ENCODE results near the gene FRAT2.

DNA sequence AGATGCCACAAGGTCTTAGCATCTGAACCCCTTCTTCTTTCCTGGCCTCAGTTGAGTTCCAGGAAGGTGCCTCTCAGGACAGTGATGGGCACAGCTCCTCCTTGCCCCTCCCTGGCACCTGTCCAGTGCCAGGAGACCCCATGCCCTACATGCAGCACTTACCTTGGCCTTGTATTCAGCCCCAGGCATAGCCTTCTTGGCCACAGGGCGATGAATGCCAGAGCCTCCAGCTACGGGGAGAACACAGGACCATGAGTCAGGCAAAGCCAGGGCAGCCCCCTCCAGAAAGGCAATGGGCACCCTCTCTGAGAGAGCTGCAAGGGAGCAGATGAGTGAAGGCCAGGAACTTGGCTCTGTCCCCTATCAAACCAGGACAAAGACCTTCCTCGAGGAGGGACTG, 24.3 kb upstream of the FRAT2 start:
- TF ChIP-seq EZH2 (IDR thresholded peaks at IDR 0.05; ENCODE audit: borderline replicate concordance, low read length) = no peak
- TF ChIP-seq, protein P1, sequence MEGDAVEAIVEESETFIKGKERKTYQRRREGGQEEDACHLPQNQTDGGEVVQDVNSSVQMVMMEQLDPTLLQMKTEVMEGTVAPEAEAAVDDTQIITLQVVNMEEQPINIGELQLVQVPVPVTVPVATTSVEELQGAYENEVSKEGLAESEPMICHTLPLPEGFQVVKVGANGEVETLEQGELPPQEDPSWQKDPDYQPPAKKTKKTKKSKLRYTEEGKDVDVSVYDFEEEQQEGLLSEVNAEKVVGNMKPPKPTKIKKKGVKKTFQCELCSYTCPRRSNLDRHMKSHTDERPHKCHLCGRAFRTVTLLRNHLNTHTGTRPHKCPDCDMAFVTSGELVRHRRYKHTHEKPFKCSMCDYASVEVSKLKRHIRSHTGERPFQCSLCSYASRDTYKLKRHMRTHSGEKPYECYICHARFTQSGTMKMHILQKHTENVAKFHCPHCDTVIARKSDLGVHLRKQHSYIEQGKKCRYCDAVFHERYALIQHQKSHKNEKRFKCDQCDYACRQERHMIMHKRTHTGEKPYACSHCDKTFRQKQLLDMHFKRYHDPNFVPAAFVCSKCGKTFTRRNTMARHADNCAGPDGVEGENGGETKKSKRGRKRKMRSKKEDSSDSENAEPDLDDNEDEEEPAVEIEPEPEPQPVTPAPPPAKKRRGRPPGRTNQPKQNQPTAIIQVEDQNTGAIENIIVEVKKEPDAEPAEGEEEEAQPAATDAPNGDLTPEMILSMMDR (IDR thresholded peaks at IDR 0.05; ENCODE audit: low read length) = no peak
